GM10266 (cell line): Measurements from ENCODE around the gene TRPC5OS.

Experiments
- DNase-seq: peaks from one replicate; pipeline ENCODE4 v3.0.0; 2012; ENCODE audit errors: extremely low spot score
- TF ChIP-seq, protein P1 (sequence below): IDR thresholded peaks from 2 replicates; pipeline ENCODE4 v1.5.1; 2012; ENCODE audit warnings: mild to moderate bottlenecking, low read depth; ENCODE audit not compliant: control insufficient read depth, insufficient read depth; ENCODE audit errors: missing control alignments

The TRPC5OS gene

DNA sequence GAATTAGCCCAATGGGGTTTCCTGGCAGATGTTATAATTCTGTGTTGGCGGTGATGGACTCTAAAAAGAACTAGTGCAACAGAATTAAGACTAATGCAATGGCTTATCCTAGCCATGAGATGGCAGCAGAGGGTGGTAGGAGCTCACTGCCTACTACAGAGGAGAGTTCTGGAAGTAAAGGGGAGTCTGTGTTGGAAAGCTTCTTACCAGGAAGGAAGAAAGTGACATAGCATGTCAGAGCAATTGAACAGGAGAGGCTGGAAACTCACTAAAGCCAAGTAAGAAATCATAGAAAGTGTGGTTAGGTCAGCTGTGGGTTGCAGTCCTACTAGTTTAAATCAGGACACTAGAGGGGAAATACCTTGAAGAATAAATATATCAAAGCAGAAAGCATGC is 6.3 kb upstream of the TRPC5OS start:
- peak; percentile 8 for DNase-seq
- TF ChIP-seq, protein P1, sequence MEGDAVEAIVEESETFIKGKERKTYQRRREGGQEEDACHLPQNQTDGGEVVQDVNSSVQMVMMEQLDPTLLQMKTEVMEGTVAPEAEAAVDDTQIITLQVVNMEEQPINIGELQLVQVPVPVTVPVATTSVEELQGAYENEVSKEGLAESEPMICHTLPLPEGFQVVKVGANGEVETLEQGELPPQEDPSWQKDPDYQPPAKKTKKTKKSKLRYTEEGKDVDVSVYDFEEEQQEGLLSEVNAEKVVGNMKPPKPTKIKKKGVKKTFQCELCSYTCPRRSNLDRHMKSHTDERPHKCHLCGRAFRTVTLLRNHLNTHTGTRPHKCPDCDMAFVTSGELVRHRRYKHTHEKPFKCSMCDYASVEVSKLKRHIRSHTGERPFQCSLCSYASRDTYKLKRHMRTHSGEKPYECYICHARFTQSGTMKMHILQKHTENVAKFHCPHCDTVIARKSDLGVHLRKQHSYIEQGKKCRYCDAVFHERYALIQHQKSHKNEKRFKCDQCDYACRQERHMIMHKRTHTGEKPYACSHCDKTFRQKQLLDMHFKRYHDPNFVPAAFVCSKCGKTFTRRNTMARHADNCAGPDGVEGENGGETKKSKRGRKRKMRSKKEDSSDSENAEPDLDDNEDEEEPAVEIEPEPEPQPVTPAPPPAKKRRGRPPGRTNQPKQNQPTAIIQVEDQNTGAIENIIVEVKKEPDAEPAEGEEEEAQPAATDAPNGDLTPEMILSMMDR, result peak; percentile 57

DNA sequence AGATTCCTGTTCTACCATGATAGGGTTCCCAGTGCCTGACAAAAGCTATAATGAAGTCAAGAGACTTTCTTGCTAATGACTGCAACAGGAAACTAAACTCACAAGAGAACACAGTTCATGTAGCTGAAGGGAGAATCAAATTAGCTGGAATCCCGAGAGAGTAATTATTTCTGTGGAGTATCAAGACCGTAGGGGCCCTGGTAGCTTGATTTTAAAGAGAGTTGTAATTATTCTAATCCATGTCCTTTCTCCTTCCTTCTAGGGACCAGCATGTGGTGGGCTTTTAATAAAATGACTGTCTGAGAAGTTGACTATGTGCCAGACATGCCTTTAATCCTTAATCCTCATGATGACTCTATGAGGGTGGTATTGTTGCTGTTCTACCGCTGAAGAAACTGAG is 1.7 kb upstream of the TRPC5OS start:
- DNase-seq, result no peak

DNA sequence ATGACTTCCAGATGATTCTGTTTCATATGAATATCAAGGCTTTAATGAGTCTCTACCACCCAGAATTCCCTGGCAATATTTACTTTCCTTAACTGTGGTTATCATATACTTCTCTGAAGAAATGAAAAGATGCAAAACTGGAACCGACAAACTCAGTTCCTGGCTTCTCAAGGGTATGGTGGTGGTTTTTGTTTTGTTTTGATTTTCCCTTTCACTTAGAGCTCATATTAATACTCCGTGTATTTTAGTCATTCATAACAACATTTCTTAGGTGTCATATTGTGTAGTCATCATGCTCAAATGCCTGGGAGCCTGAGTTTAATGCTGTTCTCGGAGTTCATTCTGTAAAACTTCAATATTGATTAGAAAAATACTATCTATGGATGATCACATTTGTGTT is 665 bp downstream of the TRPC5OS start:
- no peak for DNase-seq

More for the DNA sequence above, 1.7 kb upstream of the TRPC5OS start:
- TF ChIP-seq, protein P1, result no peak

DNA sequence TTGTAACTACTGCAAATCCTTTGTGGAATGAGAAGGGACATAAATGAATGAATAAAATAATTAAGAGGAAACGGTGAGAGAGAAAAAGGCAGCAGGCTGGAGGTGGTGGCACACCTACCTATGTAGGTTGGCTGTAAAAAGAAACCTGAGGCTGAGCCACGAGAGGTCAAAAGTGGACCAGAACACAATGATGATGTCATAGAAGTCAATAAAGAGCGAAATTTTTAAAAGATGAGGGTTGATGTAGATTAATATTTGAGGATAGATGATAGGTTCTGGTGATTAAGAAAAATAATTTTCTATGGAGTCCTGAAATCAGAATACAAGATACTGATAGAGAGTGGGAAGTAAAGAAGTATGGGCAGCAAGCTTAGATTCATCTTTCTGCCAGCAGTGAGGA is 1.7 kb downstream of the TRPC5OS start:
- TF ChIP-seq, protein P1, result no peak
- DNase-seq, result no peak

More for the DNA sequence above, 665 bp downstream of the TRPC5OS start:
- TF ChIP-seq, protein P1, result no peak

DNA sequence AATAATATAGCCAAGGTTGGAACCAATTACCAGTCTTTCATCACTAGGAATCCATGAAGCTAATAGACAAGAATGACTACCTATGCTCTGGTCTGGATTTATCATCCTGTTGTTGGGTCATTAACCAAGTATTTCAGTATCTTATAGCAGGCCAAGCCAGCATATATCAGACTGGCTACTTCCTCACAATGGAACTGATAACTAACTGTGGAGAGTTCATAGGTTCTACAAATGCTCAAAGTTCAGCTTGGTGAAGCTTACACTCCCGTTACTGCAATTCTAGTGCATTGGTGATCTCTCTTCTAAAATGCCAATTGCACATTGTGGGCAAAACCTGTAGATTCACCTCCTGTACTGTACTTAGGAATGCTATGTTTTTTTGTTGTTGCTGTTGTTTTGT is 4.8 kb downstream of the TRPC5OS start:
- TF ChIP-seq, protein P1, result no peak
- no peak for DNase-seq

DNA sequence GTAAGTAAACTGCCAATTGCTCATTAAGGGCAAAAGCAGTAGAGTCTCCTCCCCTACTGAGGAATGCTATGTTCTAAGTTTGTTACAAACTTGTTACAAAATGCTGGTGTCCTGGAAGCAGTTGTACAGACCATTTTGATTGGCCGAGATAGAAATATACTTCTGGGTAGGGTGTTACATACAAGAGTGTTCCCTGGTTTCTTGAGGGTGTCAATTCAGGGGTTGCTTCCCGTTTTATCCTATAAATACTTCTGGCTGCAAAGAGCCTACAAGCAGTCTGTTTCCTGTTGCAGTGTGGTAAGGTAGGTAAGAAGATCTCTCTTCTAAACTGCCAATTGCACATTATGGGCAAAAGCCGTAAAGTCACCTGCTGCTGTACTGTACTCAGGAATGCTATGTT is 5.7 kb downstream of the TRPC5OS start:
- TF ChIP-seq, protein P1, result no peak
- DNase-seq, result no peak

DNA sequence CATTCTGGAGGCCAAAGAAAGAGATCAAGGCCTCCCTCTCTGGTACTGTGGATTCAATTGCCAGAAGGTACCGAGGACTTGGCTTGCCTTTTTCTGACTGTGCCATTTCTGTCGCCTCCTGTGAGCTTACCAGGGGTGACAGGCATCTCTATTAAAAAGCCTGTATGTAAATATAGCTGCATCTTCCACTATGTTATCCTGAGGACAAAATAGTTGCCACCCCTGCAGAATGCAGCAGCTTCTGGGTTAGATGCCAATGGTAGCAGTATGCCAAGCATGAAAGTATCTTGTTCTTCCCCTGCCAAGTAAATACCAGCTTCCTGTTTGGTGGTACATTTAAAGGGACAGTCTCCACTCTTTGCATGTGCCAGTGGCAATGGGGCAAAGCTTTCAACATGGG is 10.7 kb downstream of the TRPC5OS start:
- TF ChIP-seq, protein P1, result no peak
- DNase-seq, result no peak

DNA sequence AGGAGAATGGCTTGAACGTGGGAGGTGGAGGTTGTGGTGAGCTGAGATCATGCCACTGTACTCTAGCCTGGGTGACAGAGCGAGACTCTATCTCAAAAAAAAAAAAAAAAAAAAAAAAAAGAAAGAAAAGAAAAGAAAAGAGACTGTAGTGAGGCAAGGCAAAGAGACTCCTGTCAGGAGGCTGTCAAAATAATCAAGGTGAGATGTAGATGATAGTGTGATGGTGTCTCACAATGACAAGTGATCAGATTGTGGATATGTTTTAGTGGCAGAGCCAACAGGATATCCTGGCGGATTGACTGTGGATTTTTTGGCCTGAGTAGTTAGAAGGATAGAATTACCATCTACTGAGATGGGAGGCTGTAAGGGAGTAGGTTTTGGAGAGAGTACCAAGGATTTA is 12.6 kb downstream of the TRPC5OS start:
- TF ChIP-seq, protein P1, result no peak
- DNase-seq, result no peak
